BE2C (cell line): ENCODE results near the gene ZNF197.

Source experiments
- DNase-seq: peaks from one replicate; pipeline ENCODE4 v3.0.0-alpha.2; 2020
- H3K27me3 ChIP-seq: fragments of 250-450 bp; sonication (Bioruptor Pico); 2 replicates; pipeline ENCODE4 v1.5.1; 2020; ENCODE audit warnings: mild to moderate bottlenecking
- H3K36me3 ChIP-seq: fragments of 250-450 bp; sonication (Bioruptor Pico); 2 replicates; pipeline ENCODE4 v1.5.1; 2020; ENCODE audit warnings: mild to moderate bottlenecking
- H3K4me1 ChIP-seq: fragments of 250-450 bp; sonication (Bioruptor Pico); 2 replicates; pipeline ENCODE4 v1.5.1; 2020
- H3K4me3 ChIP-seq: 2 replicates; pipeline ENCODE4 v1.5.1; 2011; ENCODE audit warnings: low read depth, low read length
- H3K9me3 ChIP-seq: fragments of 250-450 bp; sonication (Bioruptor Pico); 2 replicates; pipeline ENCODE4 v1.5.1; 2020
- CTCF ChIP-seq: IDR thresholded peaks from 2 replicates; pipeline ENCODE4 v1.5.1; 2012; ENCODE audit warnings: mild to moderate bottlenecking, low read depth, low read length

The ZNF197 gene

DNA sequence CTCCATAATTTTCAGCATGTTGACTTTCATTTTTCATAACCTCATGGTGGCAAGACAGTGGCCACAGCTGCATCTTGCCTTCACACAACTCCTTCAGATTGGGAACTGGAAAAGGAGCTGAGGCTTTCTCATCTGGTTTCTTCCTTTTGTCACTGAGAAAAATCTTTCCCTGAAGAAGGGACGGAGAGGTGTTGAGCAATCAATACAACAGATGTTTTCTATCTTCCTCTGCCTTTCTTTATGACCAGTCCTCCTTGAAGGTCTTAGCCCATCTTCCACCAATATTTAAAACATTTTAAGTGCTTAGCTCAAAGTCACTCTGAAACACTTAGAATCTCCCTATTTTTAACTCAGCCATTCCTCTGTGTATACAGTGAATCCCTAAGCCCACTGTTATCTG, 28.2 kb upstream of the ZNF197 start:
- no peaks in the 10 kb centered on the region for H3K27me3 ChIP-seq
- TF ChIP-seq CTCF = no peak
- DNase-seq = no peak
- H3K36me3 ChIP-seq = 0 out of 2 replicates have a peak, but pooled peaks cover 5% of the 10 kb centered on the region
- H3K4me3 ChIP-seq = no peak overlapping the region
- H3K4me1 ChIP-seq = no peaks in the 10 kb centered on the region
- no peaks in the 10 kb centered on the region for H3K9me3 ChIP-seq

GRCh38 chr3:44601749-44602148, 23.1 kb upstream of the ZNF197 start:
- no peak overlapping the region for H3K4me3 ChIP-seq
- H3K27me3 ChIP-seq = no peaks in the 10 kb centered on the region
- H3K36me3 ChIP-seq = no peaks in the 10 kb centered on the region
- no peak for TF ChIP-seq CTCF
- no peaks in the 10 kb centered on the region for H3K4me1 ChIP-seq
- no peaks in the 10 kb centered on the region for H3K9me3 ChIP-seq
- DNase-seq = no peak

- Histone ChIP-seq H3K27me3 (no peaks in the 10 kb centered on the region), H3K4me3 (no peak overlapping the region), H3K4me1 (no peaks in the 10 kb centered on the region), H3K9me3 (no peaks in the 10 kb centered on the region), H3K36me3 (no peaks in the 10 kb centered on the region)
- TF ChIP-seq CTCF = no peak
- no peak for DNase-seq
These were observed 12.2 kb upstream of the ZNF197 start for GRCh38 chr3:44612678-44613077.

GRCh38 chr3:44628716-44629115, 3.9 kb downstream of the ZNF197 start:
- Histone ChIP-seq H3K4me3 (no peak overlapping the region), H3K4me1 (no peaks in the 10 kb centered on the region), H3K9me3 (no peaks in the 10 kb centered on the region), H3K36me3 (peaks cover 4% of the 10 kb centered on the region; the same call in 1 of the 2 replicates), H3K27me3 (no peaks in the 10 kb centered on the region)
- no peak for TF ChIP-seq CTCF
- no peak for DNase-seq

DNA sequence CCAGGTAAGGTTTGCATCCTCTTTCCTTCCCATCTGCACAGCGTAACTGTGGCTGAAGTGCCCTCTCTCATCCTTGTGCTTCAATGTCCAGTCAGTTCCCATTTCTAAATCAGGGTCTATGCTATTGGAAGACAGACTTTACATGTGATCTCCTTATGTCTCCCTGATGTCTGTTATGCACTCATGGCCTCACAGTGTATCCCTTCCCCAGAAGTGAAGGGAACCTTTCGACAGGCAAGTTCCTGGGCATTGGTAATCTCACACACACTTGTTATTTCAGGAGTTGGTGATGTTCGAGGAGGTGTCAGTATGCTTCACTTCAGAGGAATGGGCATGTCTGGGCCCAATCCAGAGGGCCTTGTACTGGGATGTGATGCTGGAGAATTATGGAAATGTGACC, 7.4 kb downstream of the ZNF197 start:
- H3K36me3 ChIP-seq = peaks cover 4% of the 10 kb centered on the region; the same call in 1 of the 2 replicates
- no peaks in the 10 kb centered on the region for H3K9me3 ChIP-seq
- H3K4me3 ChIP-seq = no peak overlapping the region
- no peak for DNase-seq
- TF ChIP-seq CTCF = no peak
- H3K4me1 ChIP-seq = no peaks in the 10 kb centered on the region
- no peaks in the 10 kb centered on the region for H3K27me3 ChIP-seq

GRCh38 chr3:44642337-44642736, 17.5 kb downstream of the ZNF197 start:
- Histone ChIP-seq H3K9me3 (no peaks in the 10 kb centered on the region), H3K36me3 (peaks cover 23% of the 10 kb centered on the region), H3K4me3 (no peak overlapping the region), H3K4me1 (no peaks in the 10 kb centered on the region), H3K27me3 (no peaks in the 10 kb centered on the region)
- no peak for DNase-seq
- no peak for TF ChIP-seq CTCF
